VCaP (cell line): ENCODE measurements around the gene KNSTRN.

Experiments used
- H3K27ac ChIP-seq: fragments of 450-650 bp; 2 replicates; pipeline ENCODE4 v1.5.1; 2017
- CTCF ChIP-seq: fragments of 450-650 bp; conservative IDR thresholded peaks from 2 replicates; pipeline ENCODE4 v1.5.1; 2017; ENCODE audit warnings: mild to moderate bottlenecking, moderate library complexity

The KNSTRN gene

DNA sequence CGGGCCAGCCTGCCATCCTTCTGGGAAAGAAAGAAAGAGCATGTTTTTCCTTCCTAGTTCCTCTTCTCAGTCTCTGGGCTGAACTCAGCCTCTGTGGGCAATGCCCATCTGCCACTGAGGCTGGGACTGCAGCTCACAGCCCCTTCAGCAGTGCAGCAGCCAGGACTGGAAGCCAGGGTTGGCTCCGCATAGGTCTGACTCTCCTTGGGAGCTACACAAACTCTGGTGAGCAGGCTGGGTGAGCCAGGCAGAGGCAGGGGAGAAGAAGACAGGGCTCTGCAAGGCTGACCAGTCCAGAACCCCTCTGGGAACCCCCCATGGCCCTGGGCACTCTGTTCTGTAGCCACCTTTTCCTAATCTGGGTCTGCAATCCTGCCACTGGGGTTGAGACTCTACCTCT, 20.9 kb upstream of the KNSTRN start:
- H3K27ac ChIP-seq = no peak overlapping the region
- no peak for TF ChIP-seq CTCF

- no peak overlapping the region for H3K27ac ChIP-seq
- no peak for TF ChIP-seq CTCF
Measured at GRCh38 chr15:40363611-40364010, 18.9 kb upstream of the KNSTRN start.

GRCh38 chr15:40364251-40364650, 18.3 kb upstream of the KNSTRN start:
- TF ChIP-seq CTCF = no peak
- no peak overlapping the region for H3K27ac ChIP-seq

DNA sequence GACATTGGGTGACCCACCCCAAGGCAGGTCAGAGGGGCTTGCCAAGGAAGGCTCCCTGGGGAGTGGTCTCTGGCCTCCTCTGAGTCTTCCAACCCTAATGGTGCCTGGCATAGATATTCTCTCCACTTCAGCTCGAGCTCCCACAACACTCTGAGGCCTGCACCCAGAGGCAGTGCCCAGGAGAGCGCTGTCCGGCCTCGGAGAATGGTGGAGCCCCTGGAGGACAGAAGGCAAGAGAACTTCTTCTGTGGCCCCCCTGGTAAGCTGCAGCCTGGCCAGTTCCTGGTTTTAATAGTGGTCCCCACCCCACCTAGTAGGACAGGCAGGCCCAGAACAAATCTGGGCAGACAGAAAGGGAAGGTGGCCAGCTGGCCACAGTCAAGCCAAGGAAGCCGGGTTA, 17.5 kb upstream of the KNSTRN start:
- no peak overlapping the region for H3K27ac ChIP-seq
- no peak for TF ChIP-seq CTCF

- no peak overlapping the region for H3K27ac ChIP-seq
- no peak for TF ChIP-seq CTCF
Measured at GRCh38 chr15:40365624-40366456, 16.7 kb upstream of the KNSTRN start.

GRCh38 chr15:40366457-40367370, 15.8 kb upstream of the KNSTRN start:
- TF ChIP-seq CTCF = no peak
- peak overlapping the region; percentile 52 for H3K27ac ChIP-seq

DNA sequence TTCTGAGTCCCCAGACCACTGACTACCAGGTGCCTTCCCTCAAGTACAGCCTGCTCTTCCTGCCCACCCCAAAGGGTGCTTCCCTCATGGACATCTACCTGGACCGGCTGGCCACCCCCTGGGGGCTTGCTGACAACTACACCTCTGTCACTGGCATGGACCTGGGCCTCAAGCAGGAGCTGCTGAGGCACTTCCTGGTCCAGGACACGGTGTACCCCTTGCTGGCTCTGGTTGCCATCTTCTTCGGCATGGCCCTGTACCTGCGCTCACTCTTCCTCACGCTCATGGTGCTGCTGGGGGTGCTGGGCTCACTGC, 15.2 kb upstream of the KNSTRN start:
- peak overlapping the region; percentile 52 for H3K27ac ChIP-seq

More for the DNA sequence above, 15.2 kb upstream of the KNSTRN start:
- TF ChIP-seq CTCF = no peak
